HT-29 (cell line): ENCODE measurements around the gene GMDS. TPM values are rescaled to one million over a fixed set of nuclear protein-coding genes. Genes with fewer than 3 reads are reported as not detected.
A peak's percentile ranks its signal among the peaks of the same experiment; 100 is the strongest.
"Not testable (repeated sequence)": the region's sequence is repeated elsewhere in the genome, so short reads cannot be mapped to it uniquely, and the experiment has no call there.

ENCODE experiments used
- DNase-seq: peaks from one replicate; pipeline ENCODE4 v3.0.0-alpha.2; 2015; ENCODE audit warnings: low spot score
- total RNA-seq: library from RNA; depleted of rRNA; stranded (reverse); fragments of >200 nt; shearing (Covaris generic); gene quantifications from 2 replicates; pipeline ENCODE4 v1.2.3, GENCODE V29; 2014

Gene GMDS
- total RNA-seq, 1 experiment from 2014 or later = 37.0 TPM

DNA sequence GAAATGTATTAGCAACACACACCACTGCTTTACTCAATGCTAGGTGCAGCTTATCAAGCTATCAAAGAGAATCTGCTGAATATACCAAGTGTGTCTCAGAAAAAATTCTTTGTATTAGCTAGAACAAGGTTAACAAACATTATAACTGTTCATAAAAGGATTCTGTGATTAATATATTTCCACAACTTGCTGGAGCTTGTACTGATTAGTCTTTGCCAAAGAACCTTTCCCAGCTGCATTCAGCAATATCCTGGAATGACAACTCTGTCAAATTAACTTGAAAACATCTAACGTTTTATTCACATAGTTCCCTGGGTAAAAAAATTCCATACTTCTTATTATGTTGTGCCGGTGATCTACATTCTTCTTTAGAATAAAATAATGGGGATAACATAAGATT, 383.0 kb downstream of the GMDS start:
- DNase-seq = no peak

DNA sequence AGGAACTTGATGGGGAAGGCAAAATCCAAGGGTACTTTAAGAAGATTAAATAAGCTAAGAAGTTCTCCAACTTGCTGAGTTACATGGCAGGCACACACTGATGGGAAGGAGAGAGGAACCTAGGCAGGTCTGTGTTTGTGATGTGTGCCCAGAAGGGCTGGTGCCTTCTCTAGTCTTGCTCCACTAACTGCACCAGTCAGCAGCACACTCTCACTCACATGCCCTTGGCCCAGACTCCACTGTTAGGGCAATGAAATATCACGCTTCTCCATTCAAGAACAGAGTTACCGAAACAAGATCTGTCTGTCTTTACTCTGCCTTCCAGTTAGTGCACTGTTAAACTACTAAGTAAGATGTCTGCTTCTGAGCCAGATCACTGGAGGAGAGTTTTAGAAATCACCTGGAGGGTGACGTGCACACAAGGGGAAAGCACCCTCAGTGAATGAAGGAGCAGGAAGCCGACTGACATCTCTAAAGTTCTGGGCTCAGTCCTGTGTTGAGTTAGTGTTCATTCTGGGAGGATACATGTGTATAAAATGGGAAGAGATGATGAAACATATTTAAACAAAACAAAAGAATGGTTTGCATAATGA, 384.6 kb downstream of the GMDS start:
- no peak for DNase-seq

DNA sequence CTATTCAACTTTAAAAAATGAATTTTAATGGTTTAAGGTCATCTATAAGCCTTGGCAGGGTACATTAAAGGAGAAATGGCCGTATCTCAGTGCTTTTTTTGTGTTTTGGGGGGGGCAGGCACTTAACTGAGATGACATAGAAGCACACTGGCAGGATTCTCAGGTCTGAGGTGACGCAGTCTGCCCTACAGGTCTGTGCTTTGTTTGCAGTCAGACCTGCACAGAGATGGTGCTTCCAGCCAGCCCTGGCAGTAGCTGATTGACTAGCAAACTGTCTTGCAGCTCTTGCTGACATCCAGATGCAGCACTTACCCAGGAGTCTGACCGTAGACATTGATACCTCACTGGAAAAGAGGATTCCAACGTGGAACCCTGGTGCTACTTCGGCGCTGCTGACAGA, 386.5 kb downstream of the GMDS start:
- no peak for DNase-seq

DNA sequence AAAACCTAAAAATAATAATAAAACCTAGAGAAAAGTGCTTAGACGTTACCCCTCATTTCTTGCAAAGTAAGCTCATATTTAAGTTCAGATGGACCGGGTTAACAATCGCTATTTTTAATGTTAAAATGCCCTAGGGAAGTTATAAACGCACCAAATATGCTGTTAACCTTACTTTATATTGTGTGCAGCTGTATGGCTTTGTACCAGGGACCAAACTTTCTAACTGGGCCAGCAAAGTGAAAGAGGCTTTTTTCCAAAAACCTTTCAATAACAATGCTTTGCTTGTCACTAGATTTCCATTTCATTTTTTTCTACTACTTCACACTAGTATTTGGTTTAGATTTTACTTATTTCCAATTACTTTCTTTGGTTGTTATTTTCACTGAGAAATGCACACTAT, 387.2 kb downstream of the GMDS start:
- DNase-seq = no peak

DNA sequence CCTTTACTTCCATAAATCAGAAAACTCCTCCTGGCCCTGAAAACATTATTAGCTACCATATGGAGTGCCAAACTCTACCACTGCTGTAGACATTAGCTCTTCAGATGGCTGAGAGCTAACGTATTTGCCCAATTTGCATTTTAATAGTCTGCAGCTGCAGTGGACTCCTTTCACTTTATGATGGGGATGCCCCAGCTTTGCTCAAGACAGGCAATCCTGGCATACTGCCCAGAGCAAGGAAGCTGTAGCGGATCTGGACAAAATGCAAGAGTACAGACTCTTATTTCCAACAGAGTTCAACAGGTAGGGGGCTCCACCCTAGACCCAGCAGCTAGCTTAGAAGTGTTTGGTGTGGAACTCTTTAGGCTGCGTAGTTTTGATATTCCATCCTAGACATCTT, 389.0 kb downstream of the GMDS start:
- peak; percentile 30 for DNase-seq

DNA sequence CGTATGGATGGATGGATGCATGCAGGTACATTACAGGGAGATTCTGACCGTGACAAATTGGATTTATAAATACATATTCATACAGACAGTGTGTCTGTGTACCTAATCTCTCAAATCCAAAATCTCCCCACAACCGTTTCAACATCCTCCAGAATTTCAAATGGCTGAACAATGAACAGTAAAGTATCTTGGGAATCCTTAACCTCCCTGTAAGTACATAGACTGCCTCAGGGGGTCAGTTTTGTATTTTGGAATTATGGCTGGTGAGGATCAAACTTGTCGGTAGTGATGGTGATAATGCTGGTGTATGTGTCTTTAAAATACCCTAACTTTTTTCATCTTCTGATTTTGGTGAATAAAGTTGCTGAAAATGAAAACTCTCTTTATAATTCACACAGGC, 389.5 kb downstream of the GMDS start:
- no peak for DNase-seq

DNA sequence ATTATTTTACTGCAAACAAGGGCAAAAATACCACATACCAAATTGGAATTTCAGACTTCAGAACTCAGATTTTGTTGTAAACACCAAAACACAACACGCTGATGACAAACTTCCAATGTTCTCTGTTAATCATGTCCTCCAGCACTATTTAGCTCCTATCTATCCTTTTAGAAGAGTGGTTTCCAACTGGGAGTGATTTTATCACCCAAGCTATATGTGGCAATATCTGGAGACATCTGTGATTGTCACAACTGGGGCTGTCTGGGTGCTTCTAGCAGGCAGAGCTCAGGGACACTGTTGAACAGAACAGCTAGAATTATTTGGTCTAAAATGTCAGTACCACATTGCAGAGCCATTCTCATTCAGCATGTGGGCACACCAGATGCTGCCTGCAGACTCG, 391.1 kb downstream of the GMDS start:
- no peak for DNase-seq

DNA sequence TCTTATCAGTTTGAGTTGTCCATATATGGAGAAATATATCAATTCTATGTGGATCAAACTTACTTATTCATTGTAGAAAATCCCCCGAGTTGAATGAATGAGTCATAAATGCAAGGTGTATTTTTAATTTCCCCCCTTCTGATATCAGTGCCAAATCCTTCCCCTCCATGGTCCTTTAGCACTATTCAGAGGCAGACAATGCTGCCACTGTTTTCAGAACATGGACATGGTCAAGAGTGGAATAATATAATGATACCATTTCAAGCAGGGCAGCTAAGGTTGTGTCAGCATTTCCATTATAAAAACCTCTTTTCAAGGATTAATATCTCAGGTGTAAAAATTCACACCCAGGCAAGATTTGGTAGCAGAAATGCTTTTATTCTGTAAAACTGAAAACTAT, 391.6 kb downstream of the GMDS start:
- no peak for DNase-seq

DNA sequence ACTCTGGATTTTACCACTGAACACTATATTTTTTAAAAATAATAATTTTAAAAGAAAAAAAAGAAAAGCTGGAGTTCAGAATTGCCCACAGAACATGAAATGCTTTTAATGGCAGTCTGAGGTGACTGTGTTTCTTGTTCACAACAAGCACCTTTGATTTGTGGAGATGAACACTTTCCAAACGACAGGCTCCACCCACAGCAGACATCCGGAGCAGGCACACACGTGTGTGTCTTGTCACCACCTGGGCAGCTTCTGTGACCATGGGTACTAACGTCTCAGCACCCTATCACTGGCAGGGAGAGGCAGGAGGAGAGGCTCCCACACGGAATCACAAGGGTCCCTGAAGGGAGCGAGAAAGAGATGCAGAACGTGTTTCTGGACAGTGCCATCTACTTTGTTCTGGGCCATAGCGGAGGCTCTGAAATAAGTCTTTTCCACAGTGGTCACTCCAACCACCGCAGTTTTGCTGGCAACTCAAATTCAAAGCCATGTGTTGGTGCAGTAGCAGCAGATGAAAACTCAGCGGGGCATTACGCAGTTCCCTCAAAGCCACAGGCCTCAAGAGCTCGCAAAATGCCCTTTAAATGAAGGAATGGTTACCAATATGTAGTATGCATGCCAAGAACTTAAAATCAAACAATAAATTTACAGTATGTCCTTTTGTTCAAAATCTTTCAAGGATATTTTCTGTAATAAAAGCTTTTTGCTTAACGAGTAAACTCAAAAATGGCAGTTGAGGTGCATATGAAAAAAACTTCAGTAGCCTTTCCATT, 393.5 kb downstream of the GMDS start:
- no peak for DNase-seq

DNA sequence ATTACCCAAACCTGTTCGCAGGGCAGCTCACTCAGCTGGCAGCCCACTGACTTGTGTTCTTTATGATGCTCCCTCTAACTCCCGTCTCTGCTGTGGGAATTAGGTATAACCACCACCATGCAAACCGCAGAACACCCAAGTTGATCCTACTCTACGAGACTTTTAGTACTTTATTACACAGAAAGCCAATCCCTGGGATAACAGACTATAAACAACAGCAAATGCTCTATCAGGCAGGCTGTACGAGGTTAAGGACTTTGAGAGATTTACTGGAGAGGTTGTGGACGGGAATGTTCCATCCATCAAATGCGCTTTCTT, 394.6 kb downstream of the GMDS start:
- DNase-seq = no peak

DNA sequence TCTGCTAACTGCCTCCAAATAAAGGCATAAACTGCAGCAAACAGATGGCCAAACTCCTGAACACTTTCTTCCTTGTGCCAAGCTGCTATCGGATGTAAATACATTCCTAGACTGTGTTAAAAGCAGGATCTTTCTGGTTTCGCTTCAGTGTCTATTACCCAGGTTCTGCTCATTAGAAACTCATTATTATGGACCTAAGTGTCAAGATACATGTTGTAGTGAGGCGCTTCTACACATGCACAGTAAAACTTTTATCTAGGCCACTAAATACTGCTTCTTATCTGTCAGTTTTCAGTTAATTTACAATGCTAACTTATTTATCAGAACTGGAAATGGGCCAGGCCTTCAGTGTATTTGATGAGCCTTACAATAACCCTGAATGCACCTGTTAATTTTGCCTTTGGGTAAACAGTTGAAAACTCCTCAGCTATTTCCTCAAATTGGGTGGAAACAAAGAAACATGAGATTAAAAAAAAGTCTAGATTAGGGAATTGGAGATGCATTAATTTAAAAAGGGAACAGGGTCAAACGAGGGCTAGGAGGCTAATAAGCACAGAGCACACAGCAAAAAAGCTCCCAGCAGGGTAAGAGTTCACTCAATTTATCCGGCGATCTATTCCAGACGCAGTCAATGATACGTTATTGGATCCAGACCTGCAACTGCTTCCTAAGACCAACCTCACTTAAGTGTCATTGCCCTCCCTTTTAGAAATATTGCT, 395.1 kb downstream of the GMDS start:
- DNase-seq = no peak

DNA sequence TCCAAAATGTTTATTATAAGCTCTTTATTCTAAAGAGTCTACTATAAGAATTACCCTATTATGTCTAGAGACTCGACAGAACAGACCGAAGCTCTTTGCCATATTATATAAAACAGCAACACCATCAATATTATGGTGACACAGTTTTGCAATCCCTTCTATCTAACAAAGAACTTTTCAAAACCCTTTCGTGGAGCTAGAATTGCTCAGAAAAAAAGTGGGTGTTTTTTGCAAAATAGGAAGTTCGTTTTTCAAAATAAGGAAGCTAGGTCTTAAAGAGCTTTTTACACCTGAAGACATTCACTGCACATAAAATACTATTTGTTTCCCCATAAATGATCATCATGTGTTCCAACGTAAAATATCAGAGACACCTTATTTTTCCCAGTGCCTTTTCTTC, 395.7 kb downstream of the GMDS start:
- DNase-seq = no peak

DNA sequence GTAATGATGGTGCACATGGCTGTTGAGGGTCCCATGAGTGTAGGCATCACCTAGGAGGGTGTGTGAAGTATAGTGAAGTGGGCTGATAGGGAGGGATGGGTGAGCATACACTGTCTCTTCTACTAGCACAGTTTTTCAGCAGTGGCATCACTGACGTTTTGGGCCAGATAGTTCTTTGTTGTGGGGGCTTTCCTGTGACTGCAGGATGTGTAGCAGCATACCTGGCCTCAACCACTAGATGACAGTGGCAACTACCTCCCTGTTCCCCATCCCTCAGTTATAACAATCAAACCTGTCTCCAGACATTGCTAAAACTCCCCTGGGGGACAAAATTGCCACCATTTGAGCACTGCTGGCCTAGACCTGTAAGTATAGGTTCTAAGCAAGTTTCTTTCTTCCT, 396.7 kb downstream of the GMDS start:
- no peak for DNase-seq

DNA sequence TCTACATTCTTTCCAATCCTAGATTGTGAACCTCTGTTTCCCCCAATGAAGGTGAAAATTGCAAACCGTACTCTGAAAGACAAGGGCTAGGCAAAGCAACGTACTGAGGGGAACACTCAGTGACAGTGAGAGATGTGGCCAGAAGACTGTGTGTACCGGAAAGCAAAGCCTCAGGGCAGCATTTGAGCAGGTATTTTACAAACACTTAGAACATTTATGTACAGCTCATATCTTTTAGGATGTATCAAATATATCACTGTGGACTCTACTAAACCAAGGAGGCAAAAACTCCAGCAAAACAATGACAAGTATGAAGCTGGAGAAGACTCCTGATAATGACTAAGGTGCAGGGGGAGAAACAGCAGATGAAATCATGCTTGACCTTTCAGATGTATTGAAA, 398.8 kb downstream of the GMDS start:
- DNase-seq = no peak

DNA sequence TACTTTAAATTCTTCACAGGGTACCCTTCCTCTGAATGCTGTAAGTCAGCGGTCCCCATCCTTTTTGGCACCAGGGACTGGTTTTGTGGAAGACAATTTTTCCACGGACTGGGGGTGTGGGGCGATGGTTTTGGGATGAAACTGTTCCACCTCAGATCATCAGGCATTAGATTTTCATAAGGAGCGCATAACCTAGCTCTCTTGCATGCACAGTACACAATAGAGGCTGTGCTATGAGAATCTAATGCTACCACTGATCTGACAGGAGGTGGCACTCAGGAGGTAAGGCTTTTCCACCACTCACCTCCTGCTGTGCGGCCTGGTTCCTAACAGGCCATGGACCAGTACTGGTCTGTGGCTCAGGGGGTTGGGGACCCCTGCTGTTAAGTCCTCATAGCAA, 399.9 kb downstream of the GMDS start:
- DNase-seq = not testable (repeated sequence)

DNA sequence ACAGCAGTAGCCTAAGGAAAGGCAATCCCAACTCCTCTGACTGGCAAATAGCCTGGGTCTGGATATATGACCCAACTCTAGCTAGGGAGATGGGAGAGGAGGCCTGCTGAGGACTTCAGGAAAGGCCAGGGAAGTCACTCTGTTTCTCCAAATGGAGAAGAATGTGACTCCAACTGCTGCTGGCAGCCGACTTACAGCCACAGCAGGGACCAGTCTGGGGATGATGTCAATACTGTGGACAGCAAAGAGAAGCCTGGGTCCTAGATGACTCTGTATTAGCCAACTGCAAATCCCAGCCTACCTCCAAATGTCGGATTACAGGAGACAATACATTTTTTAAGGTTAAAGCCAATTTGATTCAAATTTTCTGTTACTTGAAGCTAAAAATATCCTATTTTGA, 403.1 kb downstream of the GMDS start:
- DNase-seq = no peak

DNA sequence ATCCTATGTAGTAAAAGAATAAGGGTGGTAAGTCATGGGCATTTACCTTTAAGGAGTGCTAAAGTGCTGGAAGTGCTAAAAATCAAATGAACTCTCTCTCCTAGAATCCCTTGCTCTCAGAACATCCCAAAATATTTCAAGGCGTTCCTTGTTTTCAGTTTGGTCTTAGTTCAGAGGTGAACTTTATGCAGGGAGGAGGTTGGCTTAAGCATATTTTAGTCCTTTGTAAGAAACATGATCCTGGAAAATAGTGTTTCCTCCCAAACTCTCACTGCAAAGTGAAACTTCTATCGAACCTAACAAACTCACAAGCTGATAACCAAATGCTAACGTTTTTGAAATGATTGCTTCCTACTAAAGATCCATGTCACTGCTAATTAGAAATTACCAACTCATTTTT, 404.3 kb downstream of the GMDS start:
- DNase-seq = no peak

DNA sequence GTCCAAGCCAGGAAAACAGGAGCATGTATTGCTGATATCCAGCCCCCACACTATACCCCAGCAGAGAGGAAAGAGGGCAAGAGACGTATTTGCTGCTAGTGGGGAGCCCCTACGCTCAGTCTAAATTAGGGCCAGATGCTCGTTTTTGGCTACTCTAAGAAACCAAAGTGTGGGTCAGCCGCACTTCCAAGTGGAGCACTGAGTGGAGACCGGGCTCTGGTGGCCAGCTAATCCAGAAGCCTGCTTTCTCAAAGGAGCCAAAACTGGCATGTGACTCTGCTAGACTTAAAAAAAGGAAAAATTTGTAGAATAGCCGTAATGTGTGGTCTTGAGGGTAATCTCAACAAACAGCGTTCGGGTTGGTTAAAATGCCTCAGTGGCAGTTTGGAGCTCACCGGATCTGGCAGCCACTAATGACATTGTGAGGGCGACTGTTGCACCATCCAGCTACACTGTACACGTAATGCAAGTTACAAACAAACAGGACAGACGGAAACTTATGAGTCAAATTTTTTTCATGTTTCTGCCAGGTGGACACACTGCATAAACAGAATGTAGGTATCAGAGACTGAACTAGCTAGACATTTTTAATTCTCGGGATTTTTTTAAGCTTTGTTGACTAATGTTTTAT, 404.8 kb downstream of the GMDS start:
- no peak for DNase-seq

DNA sequence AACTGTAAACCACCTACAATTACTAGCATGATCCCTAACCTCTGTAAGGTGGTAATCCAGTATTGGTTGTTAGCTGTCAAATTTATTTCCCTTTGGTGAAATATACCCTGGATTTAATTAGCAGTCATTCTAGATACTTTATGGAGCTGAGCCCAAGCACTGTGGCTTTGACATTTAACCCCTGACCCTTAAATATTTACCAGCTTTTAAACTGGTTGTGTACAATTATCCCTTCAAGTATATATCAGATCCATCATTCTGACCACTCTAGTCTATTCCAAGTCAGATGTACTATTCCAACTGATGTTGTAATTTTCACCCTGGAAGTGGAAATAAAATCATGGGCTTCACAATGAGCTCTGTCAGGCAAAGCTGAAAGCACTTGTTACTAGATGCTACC, 406.0 kb downstream of the GMDS start:
- DNase-seq = peak; percentile 40

DNA sequence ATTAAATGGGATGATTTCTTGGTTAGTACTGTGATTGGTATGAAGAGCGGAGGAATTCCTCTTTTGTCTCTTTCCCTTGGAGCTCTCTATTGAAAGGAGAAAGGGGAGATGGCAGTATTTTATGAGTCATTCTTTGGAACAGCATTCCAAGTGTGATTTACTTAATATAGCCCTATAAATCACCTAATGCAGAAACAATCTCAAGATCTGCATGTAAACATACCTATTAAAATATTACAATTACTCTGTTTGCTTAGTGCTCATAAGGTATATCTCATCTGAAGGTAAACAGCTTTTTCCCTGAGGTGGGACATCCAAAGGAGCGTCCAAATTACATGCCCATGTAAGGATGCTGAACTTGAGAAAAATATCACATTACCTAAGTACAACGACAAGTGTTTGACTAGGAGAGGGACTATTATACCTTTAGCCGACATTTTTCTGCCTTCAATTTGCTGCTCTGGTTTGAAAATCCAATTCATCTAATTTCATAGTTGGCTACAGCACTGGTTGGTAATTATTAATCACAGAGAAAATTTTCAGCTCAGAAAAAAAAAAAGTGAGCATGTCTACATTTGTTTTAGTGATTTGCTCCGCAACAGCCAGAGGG, 406.7 kb downstream of the GMDS start:
- DNase-seq = peak; percentile 68

DNA sequence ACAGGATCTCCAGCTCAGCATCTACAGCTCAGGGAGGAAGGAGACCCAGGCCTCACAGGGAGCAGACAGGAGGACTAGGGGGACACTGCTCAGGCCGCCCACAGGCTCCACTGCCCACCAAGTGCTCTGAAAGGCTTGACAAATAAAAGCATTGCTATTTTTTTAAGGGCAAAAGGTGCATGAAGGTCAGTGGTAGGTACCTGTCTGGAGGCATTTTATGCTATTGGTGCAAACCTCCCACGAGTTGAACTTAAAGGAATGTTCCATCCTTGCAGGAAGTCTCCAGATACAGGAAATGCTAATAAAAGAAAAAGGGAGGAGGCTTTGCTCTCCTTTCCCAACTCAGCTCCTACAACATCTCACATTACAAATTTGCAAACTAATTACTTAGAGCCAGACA, 407.6 kb downstream of the GMDS start:
- DNase-seq = no peak

DNA sequence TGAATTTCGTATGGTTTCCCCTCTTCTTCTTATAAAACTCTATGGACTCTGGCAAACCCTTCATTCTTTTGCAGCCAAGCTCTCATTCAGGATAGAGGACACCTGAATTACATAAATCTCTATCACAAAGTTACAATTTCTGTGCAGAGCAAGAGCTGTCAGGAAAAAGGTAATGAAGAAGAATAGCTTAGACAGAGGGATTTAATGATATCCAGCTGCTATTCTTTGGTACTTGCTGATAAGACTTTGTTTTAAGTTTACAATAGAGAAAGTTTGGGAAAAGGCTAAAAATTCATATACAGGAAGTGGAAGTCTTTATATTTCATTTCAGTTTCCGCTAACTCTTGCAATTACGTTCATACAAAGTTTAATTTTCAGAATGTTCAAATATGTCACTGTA, 408.7 kb downstream of the GMDS start:
- DNase-seq = no peak
